GM10248 (cell line): ENCODE data around the gene ZMYM2.

Experiments used
- CTCF ChIA-PET: fragments of 300-600 bp; sonication (Branson Sonifier 250); formaldehyde crosslinking; extraction: SDS; loops from one replicate; lab custom pipeline; 2021; ENCODE audit warnings: antibody characterized with exemption; lab: Yijun Ruan, JAX
- POLR2A ChIA-PET: fragments of 350-650 bp; sonication (Branson Sonifier 250); formaldehyde crosslinking; extraction: SDS; loops from one replicate; lab custom pipeline; 2020; ENCODE audit warnings: antibody characterized with exemption; lab: Yijun Ruan, JAX
- DNase-seq: peaks from one replicate; pipeline ENCODE4 v3.0.0; 2012; ENCODE audit errors: extremely low spot score
- TF ChIP-seq, protein P1 (sequence below): IDR thresholded peaks from 2 replicates; pipeline ENCODE4 v1.5.1; 2012; ENCODE audit warnings: mild to moderate bottlenecking, low read depth; ENCODE audit errors: extremely low read depth, missing control alignments, control extremely low read depth

Gene ZMYM2

DNA sequence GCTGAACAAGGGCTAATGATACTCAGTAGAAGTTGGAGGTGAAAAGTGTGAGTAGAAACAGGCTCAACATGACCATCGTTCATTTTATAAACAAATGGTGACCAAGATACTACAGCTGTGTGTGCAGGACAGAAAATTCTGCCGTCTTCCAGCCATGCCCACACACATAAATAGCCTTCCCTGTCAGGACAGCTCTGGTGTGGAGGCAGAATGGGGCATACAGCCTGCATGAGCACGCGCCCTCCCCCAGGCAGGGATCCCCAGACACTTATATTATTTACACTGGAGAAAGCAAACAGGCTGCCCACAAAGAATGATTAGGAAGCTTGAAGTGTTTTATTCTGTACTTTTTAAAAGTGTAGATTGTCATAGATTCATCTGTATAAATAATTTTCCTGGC lies 182.0 kb downstream of the ZMYM2 start:
- TF ChIP-seq, protein P1, sequence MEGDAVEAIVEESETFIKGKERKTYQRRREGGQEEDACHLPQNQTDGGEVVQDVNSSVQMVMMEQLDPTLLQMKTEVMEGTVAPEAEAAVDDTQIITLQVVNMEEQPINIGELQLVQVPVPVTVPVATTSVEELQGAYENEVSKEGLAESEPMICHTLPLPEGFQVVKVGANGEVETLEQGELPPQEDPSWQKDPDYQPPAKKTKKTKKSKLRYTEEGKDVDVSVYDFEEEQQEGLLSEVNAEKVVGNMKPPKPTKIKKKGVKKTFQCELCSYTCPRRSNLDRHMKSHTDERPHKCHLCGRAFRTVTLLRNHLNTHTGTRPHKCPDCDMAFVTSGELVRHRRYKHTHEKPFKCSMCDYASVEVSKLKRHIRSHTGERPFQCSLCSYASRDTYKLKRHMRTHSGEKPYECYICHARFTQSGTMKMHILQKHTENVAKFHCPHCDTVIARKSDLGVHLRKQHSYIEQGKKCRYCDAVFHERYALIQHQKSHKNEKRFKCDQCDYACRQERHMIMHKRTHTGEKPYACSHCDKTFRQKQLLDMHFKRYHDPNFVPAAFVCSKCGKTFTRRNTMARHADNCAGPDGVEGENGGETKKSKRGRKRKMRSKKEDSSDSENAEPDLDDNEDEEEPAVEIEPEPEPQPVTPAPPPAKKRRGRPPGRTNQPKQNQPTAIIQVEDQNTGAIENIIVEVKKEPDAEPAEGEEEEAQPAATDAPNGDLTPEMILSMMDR: no peak
- DNase-seq: no peak
- ChIA-PET POLR2A (no interaction called here), CTCF (interaction anchor here (1.2 kb wide), 1 partner anchor 9 kb away, joined by 3 read pairs; no protein-coding TSS in a partner anchor)
